ENCODE measurements around the gene NT5DC4. TPM values are rescaled to one million over a fixed set of nuclear protein-coding genes. Genes with fewer than 3 reads are reported as not detected.

NT5DC4 gene
- polyA plus RNA-seq, 2 of the 4 experiments (the other 2 are of a cell fraction), result not detected

- no peak for FAIRE-seq
Observed at GRCh38 chr2:112733871-112734270, 13.1 kb downstream of the NT5DC4 start.

DNA sequence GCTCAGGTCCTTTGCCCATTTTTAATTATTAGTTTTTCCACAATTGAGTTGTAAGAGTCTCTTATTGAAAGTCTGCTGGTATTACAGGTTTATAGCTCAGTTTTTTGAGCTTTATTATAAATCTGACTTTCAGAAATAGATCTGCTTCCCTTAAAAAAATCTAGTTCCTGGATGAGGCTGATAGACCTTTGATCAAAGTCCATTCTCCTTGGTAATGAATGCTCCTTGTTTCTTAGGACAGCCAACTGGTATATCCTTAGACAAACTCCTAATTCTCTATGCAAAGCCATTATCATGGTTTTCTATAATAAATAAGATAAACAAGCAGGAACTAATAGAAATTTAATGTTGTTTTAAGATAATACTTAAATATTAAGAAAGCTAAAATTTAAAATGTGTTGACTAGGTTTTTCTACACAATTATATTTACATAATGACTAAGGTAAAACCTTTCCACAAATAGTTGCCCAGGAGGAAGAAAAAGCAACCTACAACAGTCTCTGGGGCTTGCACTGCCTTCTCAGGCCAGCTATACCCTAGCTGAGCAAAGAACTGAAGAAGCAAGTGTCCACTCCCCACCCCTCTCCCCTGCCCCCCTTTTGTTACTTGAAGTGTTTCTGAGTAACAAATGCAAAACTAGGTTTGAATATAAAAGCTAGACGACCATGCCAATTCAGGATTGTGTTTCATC, 16.9 kb downstream of the NT5DC4 start:
- no peak overlapping the region for H3K4me3 ChIP-seq
- TF ChIP-seq RNF2 (IDR thresholded peaks at IDR 0.05; ENCODE audit: borderline replicate concordance, low read depth) (no peak), TP53 (CRISPR knock-in tag; IDR thresholded peaks at IDR 0.05) (no peak), BHLHE40 (IDR thresholded peaks at IDR 0.05; ENCODE audit: low read depth, low read length) (no peak), FOSB (CRISPR knock-in tag; IDR thresholded peaks at IDR 0.05) (no peak), ZFP36 (IDR thresholded peaks at IDR 0.05; ENCODE audit: borderline replicate concordance, partially characterized antibody) (no peak)
- TF ChIP-seq, protein P1, sequence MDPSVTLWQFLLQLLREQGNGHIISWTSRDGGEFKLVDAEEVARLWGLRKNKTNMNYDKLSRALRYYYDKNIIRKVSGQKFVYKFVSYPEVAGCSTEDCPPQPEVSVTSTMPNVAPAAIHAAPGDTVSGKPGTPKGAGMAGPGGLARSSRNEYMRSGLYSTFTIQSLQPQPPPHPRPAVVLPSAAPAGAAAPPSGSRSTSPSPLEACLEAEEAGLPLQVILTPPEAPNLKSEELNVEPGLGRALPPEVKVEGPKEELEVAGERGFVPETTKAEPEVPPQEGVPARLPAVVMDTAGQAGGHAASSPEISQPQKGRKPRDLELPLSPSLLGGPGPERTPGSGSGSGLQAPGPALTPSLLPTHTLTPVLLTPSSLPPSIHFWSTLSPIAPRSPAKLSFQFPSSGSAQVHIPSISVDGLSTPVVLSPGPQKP (IDR thresholded peaks at IDR 0.05; ENCODE audit: low read depth, low read length), result no peak

More at GRCh38 chr2:112733871-112734270, 13.1 kb downstream of the NT5DC4 start:
- no peak for DNase-seq (ENCODE audit: low read depth in 1 of 2, low spot score in 1 of 2)
- 88% methylated on average over 1 of the region's 1 CpG for WGBS (ENCODE audit: missing lambda C conversion rate)
- ChIA-PET CTCF (interaction anchor here (0.9 to 13.7 kb wide), 6 partner anchors 9 to 134 kb away, joined by 3 to 343 read pairs (median 4); no protein-coding TSS in a partner anchor), POLR2A (no interaction called here)
- Histone ChIP-seq H3K27ac (no peak overlapping the region), H3K9me3 (no peaks in the 10 kb centered on the region), H3K4me2 (no peak overlapping the region), H3K4me3 (no peak overlapping the region), H3K4me1 (peaks cover 18% of the 10 kb centered on the region)
- TF ChIP-seq CEBPB (IDR thresholded peaks at IDR 0.05), result no peak
- TF ChIP-seq HES2 (IDR thresholded peaks at IDR 0.05), result no peak
- no peak for TF ChIP-seq NR3C1 (IDR thresholded peaks at IDR 0.05)
- ATAC-seq, result no peak

GRCh38 chr2:112740527-112740926, 19.7 kb downstream of the NT5DC4 start:
- CTCF ChIA-PET, result interaction anchor here (1.3 to 9.1 kb wide), 4 partner anchors 9 to 202 kb away, joined by 3 to 80 read pairs (median 22); no protein-coding TSS in a partner anchor
- Histone ChIP-seq H3K27ac (no peak overlapping the region), H3K4me3 (no peak overlapping the region), H3K9me3 (no peaks in the 10 kb centered on the region), H3K4me1 (peaks cover 18% of the 10 kb centered on the region), H3K4me2 (no peak overlapping the region)
- FAIRE-seq (no peak), ATAC-seq (no peak), DNase-seq (ENCODE audit: low read depth in 1 of 2, low spot score in 1 of 2) (no peak)
- 95% methylated on average over 7 of the region's 7 CpGs for WGBS (ENCODE audit: missing lambda C conversion rate)
- no peak for TF ChIP-seq TFCP2L1 (CRISPR knock-in tag; IDR thresholded peaks at IDR 0.05)
- no peak for TF ChIP-seq FOSL2 (IDR thresholded peaks at IDR 0.05)
- no peak for TF ChIP-seq FOSL2 (CRISPR knock-in tag; IDR thresholded peaks at IDR 0.05)
- TF ChIP-seq, protein P2, sequence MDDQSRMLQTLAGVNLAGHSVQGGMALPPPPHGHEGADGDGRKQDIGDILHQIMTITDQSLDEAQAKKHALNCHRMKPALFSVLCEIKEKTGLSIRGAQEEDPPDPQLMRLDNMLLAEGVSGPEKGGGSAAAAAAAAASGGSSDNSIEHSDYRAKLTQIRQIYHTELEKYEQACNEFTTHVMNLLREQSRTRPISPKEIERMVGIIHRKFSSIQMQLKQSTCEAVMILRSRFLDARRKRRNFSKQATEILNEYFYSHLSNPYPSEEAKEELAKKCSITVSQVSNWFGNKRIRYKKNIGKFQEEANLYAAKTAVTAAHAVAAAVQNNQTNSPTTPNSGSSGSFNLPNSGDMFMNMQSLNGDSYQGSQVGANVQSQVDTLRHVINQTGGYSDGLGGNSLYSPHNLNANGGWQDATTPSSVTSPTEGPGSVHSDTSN (IDR thresholded peaks at IDR 0.05), result no peak
- no peak for TF ChIP-seq NR3C1 (IDR thresholded peaks at IDR 0.05)
- no peak for TF ChIP-seq CHD4 (IDR thresholded peaks at IDR 0.05; ENCODE audit: borderline replicate concordance)
- POLR2A ChIA-PET, result no interaction called here

More for the DNA sequence above, 16.9 kb downstream of the NT5DC4 start:
- Histone ChIP-seq H3K9me3 (no peaks in the 10 kb centered on the region), H3K27ac (peak overlapping the region in 1 of 2 experiments; percentile 13; a peak in 1 of 6 replicates), H3K4me2 (peak overlapping the region; percentile 43), H3K4me1 (peaks cover 18% of the 10 kb centered on the region)
- DNase-seq (ENCODE audit: low read depth in 1 of 2, low spot score in 1 of 2) (no peak), FAIRE-seq (no peak), ATAC-seq (0 out of 6 replicates have a peak, but pooled peaks of 1 of the 2 experiments have one; percentile 38)
- CTCF ChIA-PET, result interaction anchor here (1.3 to 9.1 kb wide), 8 partner anchors 11 to 218 kb away, joined by 3 to 80 read pairs (median 6); no protein-coding TSS in a partner anchor
- WGBS (ENCODE audit: missing lambda C conversion rate), result 74% methylated on average over 1 of the region's 1 CpG
- POLR2A ChIA-PET, result no interaction called here

DNA sequence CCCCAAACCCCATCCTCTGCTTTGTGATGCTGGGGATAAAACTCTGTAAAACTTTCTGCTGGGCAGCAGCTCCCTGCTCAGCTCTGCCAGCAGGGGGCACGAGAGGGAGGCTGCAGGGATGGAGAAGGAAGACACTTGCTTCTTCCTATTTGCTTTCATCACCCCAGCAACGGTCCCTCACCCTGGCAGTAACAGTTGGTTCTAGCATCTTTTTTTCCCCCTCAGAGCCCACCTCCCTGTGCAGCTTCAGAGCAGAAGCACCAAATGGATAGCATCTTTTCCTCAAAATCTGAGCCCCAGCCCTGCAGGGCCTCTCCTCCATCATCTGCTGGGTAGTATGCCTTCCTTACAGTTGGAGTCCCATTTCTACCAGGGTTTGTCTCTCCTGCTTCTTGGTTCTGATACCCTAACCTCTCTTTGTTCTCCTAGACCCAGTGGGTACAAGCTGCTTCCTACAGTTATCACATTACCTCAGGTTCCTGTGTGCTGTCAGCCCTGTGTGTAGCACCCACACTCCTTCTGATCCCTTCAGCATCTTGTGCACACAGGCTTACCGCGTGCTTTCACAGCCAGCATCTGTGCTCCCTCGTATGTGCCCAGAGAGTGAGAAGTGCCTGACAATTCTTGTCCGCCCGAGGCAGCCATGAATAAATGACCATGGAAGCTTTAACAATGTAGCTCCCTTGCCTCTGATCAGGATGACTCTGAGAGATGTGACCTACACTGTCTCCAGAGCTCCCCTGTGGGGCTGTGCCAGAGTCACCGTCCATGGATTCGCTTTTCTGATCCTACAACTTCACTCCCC, 29.1 kb downstream of the NT5DC4 start:
- CTCF ChIA-PET, result interaction anchor here (0.5 to 4.9 kb wide), 59 partner anchors 11 to 414 kb away, joined by 3 to 120 read pairs (median 5); partner anchors contain the start of genes CKAP2L, IL1A and IL1B
- Histone ChIP-seq H3K27ac (peak overlapping the region in 1 of 2 experiments; percentile 44; a peak in 1 of 6 replicates), H3K9me3 (no peaks in the 10 kb centered on the region), H3K4me3 (no peak overlapping the region), H3K4me1 (peaks cover 17% of the 10 kb centered on the region), H3K4me2 (no peak overlapping the region)
- POLR2A ChIA-PET, result no interaction called here
- peak; percentile 97 to 98 for ATAC-seq
- FAIRE-seq, result no peak
- peak; percentile 58 to 74 for DNase-seq (ENCODE audit: low read depth in 1 of 2, low spot score in 1 of 2)
- 68% methylated on average over 9 of the region's 9 CpGs for WGBS (ENCODE audit: missing lambda C conversion rate)
- TF ChIP-seq RCOR1 (IDR thresholded peaks at IDR 0.05; ENCODE audit: low read depth, low read length) (no peak), TFCP2L1 (CRISPR knock-in tag; IDR thresholded peaks at IDR 0.05) (no peak), EHMT2 (IDR thresholded peaks at IDR 0.05; ENCODE audit: low read depth) (no peak), ATOH8 (CRISPR knock-in tag; IDR thresholded peaks at IDR 0.05; ENCODE audit: low read depth) (no peak), SMC3 (IDR thresholded peaks at IDR 0.05) (peak; percentile 95), HOXB13 (CRISPR knock-in tag; IDR thresholded peaks at IDR 0.05; ENCODE audit: low read depth) (no peak), RFX5 (IDR thresholded peaks at IDR 0.05) (no peak), KDM1A (IDR thresholded peaks at IDR 0.05; ENCODE audit: low read depth) (no peak)
- TF ChIP-seq, protein P3, sequence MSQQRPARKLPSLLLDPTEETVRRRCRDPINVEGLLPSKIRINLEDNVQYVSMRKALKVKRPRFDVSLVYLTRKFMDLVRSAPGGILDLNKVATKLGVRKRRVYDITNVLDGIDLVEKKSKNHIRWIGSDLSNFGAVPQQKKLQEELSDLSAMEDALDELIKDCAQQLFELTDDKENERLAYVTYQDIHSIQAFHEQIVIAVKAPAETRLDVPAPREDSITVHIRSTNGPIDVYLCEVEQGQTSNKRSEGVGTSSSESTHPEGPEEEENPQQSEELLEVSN (IDR thresholded peaks at IDR 0.05; ENCODE audit: borderline replicate concordance, low read depth), result no peak
- TF ChIP-seq, protein P4, sequence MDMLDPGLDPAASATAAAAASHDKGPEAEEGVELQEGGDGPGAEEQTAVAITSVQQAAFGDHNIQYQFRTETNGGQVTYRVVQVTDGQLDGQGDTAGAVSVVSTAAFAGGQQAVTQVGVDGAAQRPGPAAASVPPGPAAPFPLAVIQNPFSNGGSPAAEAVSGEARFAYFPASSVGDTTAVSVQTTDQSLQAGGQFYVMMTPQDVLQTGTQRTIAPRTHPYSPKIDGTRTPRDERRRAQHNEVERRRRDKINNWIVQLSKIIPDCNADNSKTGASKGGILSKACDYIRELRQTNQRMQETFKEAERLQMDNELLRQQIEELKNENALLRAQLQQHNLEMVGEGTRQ (IDR thresholded peaks at IDR 0.05), result no peak
